AG10803 (cell line): Measurements from ENCODE around the gene PCDHGA12.

Experiments used
- DNase-seq: peaks from one replicate; pipeline ENCODE4 v3.0.0; 2010; ENCODE audit warnings: low read depth
- H3K4me3 ChIP-seq: 2 replicates; pipeline ENCODE4 v1.5.1; 2011; ENCODE audit warnings: mild to moderate bottlenecking, low read length, control low read depth
- CTCF ChIP-seq: conservative IDR thresholded peaks from 2 replicates; pipeline ENCODE4 v1.5.1; 2011; ENCODE audit warnings: mild to moderate bottlenecking, low read length, control low read depth, inconsistent platforms

Gene PCDHGA12

GRCh38 chr5:141439411-141440141 lies 9.3 kb downstream of the PCDHGA12 start:
- peak; percentile 23; the same call in 1 of the 2 replicates for TF ChIP-seq CTCF
- peak; percentile 42 for DNase-seq
- no peak overlapping the region for H3K4me3 ChIP-seq

GRCh38 chr5:141440341-141440740 lies 10.0 kb downstream of the PCDHGA12 start:
- no peak for TF ChIP-seq CTCF
- DNase-seq = no peak
- H3K4me3 ChIP-seq = no peak overlapping the region

- TF ChIP-seq CTCF = no peak
Measured at GRCh38 chr5:141441571-141442170, 11.4 kb downstream of the PCDHGA12 start.

GRCh38 chr5:141465351-141465750 lies 35.0 kb downstream of the PCDHGA12 start:
- no peak for TF ChIP-seq CTCF
- peak; percentile 76 for DNase-seq
- H3K4me3 ChIP-seq = no peak overlapping the region

More at GRCh38 chr5:141441571-141442170, 11.4 kb downstream of the PCDHGA12 start:
- DNase-seq = no peak
- no peak overlapping the region for H3K4me3 ChIP-seq

GRCh38 chr5:141475625-141476131 lies 45.4 kb downstream of the PCDHGA12 start, which contains the start of gene PCDHGC3:
PCDHGC3 (plus strand) TSS chr5:141475966; CDS start chr5:141476117, 151 bp downstream.
- peak; percentile 44 for TF ChIP-seq CTCF
- peak; percentile 95 for DNase-seq
- H3K4me3 ChIP-seq = peak within 1 kb of the TSS; percentile 91

- peak; percentile 75 for DNase-seq
- no peak for TF ChIP-seq CTCF
- H3K4me3 ChIP-seq = peak overlapping the region; percentile 91
Measured at GRCh38 chr5:141476132-141476911, 46.0 kb downstream of the PCDHGA12 start.
